IPS-18c (cell line): ENCODE measurements around the gene KIF26B.

ENCODE experiments used
- H3K4me3 ChIP-seq: 2 replicates; pipeline ENCODE4 v1.7.0; 2013; ENCODE audit warnings: low read depth, mild to moderate bottlenecking, low read length, moderate library complexity; ENCODE audit not compliant: insufficient read depth
- H3K9me3 ChIP-seq: one replicate; pipeline ENCODE4 v1.6.1; 2013; ENCODE audit warnings: mild to moderate bottlenecking, low read length, moderate library complexity; ENCODE audit not compliant: control insufficient read depth, insufficient read depth

Gene KIF26B

DNA sequence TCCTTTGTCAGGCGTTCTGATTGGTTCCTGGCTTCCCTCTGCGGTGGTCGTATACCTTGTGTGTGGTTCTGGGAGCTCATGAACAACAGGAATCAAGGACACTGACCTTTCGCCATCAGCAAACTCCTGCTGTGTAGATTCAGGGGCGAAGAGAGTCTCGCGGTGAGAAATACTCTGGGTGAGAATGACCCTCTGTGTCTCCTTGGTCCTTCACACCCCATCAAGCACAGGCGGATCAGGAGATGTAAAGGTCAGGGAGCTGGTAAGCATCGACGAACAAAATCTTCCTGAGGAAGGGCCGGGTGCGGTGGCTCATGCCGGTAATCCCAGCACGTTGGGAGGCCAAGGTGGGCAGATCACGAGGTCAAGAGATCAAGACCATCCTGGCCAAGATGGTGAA, 207.2 kb downstream of the KIF26B start:
- H3K4me3 ChIP-seq = no peak overlapping the region
- H3K9me3 ChIP-seq = no peaks in the 10 kb centered on the region

DNA sequence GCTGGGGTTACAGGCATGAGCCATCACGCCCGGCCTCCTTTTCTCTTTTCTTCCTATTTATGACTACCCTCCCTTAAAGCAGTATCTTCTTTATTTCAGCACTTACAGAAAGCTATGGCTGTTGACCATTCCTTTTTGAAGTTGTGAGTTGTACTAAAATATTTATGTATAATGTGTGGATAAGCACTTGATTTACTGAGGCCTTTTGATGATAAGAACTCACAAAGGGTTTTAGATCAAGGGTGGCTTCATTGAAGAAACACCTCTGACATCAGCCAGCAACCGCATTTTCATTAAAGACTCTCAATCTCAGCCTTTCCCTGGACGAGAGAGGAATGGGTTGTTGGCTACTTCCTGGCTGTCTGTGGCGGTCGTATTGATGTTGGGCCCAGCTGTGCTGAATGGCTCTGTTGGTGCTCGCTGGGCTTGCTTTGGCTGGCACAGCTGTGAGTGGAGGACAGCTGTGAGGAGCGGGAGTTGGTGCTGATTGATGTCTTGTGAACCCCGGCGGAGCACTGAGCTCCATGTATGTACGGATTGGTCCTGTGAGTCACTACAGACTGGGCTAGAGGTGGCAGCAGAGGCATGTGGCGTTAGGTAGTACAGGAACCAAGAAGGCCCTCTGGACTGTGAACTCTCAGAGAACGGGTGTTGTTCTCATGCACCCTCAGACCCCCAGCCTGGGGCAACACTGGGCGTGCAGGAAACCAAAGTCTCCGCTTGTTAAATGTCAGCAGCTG, 208.8 kb downstream of the KIF26B start:
- H3K4me3 ChIP-seq = no peak overlapping the region
- H3K9me3 ChIP-seq = no peaks in the 10 kb centered on the region

DNA sequence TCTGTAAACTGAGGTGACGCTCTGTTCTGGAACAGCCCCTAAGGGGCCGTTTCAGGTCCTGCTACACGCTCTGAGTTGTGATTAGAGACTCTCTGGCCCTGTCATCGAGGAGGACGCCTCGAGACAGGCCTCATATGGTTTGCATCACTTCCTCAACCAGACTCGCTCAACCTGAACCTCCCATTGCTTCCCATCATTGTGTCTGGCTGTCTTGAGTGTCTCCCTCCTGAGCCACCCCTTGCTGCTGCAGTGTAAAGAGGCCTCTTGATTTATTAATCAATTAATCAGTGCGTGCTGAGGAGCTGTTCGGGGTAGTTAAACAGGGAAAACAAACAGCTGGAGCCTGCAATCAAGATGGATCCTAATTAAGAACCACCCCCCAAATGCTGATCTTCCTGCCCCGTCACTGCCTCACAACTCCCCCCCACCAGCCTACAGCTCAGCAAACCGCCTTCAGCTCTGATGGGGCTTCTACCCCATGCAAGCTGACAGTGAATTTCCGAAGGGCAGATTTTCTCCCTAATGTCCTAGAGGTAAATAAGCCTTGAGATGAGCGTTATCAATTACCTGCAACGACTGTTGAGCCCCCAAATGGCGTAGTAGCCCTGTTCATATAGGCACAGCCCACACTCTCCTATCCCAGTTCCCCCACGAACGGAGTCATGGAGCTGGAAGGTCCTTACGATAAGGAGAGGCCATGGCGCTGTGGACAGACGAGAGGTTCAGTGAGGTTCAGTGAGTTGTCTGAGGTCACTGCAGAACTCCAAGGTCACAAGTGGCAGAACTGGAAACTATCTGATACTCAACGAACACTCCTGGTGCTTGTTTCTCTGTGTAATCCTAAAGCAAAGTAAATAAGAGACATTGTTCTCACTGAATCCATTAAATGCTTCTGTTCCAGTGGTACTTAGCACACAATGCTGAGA, 210.6 kb downstream of the KIF26B start:
- H3K4me3 ChIP-seq = no peak overlapping the region
- no peaks in the 10 kb centered on the region for H3K9me3 ChIP-seq

DNA sequence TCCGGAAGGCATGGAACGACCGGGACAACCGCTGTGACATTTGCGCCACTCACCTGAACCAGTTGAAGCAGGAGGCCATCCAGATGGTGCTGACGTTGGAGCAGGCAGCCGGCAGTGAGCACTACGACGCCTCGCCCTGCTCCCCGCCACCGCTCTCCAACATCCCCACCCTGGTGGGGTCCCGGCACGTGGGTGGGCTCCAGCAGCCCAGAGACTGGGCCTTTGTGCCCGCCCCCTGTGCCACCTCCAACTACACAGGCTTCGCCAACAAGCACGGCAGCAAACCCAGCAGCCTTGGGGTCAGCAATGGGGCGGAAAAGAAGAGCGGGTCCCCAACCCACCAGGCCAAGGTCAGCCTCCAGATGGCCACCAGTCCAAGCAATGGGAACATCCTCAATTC, 212.1 kb downstream of the KIF26B start:
- Histone ChIP-seq H3K9me3 (no peaks in the 10 kb centered on the region), H3K4me3 (no peak overlapping the region)

DNA sequence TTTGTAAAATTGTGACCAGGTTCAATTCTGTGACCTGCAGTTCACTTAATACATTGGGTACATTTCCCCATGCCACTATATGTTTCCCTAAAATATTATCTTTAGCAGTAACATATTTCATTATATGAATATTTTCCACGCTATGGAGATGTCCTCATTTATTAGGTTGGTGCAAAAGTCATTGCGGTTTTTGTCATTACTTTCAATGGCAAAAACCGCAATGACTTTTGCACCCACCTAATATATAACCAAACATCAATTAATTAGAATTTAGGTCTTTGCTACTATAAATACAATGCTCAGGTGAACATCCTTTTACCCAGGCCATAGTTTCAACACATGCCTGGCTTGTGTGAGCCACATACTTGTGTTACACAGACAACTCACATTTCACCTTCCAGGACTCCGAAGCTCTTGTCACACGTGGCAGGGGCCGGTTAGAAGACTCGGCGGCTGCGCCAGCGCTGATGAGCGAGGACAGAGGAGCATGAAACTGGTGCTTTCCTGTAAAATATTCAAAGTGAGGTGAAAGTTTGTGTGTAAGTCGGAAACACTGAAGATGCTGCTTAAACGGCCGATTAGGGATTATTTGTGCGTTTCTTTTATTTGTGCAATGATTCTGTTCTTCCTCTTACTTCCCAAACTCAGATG, 215.5 kb downstream of the KIF26B start:
- H3K9me3 ChIP-seq = peaks cover 4% of the 10 kb centered on the region
- H3K4me3 ChIP-seq = no peak overlapping the region

DNA sequence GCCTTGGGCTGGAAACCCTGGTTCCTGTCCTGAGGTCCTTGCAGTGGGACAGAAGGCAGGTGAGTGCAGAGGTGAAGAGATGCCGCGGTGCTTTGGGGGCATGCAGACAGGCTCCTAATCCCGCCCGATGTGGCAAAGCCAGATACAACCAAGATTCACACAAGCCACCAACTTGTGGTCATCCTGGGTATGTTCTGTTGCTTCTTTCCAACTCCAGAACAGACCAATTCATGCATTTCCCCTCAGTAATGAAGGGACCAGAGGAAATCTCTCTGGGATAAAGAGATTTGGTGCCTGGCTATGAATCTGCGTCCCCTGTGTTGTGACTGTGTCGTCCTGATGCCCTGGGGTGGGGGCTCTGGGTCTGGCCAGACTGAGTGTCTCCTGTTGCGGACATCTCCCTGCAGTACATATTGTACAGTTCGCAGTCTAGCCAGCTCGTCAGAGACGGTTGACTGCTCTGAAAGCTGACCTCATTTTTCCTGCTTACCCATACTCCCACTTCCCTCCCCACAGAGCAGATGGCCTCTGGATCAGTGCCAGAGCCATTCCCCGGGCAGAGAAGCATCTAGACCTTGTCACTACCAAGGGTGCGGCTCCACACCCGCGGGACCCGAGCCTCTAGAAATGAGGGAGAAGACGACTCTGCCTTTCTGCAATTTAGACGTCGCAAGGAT, 216.3 kb downstream of the KIF26B start:
- Histone ChIP-seq H3K4me3 (no peak overlapping the region), H3K9me3 (peaks cover 6% of the 10 kb centered on the region)

DNA sequence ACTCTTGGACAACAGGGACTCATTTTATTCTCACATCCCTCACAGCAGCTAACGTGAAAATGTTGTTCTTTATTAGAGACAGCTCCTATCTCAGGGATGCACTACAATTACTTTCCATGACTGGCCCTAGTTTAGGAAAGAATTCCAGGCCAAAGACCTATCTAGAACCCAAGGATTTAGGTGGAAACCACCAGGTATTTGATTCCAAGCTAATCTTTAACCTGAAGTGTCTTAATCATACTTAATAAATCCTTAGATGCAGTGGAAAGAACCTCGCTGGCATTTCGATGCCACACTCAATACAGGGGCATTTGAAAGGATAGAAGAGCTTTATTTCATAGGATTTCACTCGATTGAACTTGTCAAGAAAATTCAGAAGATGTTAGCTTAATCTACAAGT, 218.3 kb downstream of the KIF26B start:
- Histone ChIP-seq H3K9me3 (peaks cover 6% of the 10 kb centered on the region), H3K4me3 (no peak overlapping the region)

DNA sequence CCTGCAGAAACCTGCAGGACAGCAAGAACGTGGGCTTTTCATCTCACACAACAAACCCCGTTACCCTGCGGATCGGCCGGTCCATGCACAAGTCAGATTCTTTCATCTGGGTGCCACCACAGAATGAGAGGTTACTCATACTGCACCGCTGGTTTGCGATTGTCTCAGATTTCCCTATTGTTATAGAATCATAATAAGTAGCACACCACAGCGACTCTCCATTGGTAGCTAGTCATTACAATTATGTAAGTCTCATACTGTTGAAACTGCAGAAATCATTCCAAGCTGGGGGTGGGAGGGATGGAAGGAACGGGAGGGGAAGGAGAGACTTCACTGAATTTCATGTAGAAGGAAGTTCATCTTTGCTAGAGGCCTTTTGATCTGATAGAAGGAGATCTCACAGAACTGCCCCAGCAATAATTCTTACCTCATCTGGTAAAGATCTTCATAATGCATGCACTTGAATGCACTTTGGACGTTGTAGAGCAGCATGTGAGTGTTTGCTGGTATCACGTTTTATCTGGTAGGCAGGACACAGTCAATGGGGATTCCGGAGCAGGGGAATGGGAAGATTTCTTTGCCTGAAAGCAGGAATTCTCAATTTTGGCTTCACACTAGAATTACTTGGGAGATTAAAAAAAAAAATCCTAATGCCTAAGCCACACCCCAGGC, 221.1 kb downstream of the KIF26B start:
- peaks cover 8% of the 10 kb centered on the region for H3K9me3 ChIP-seq
- no peak overlapping the region for H3K4me3 ChIP-seq

DNA sequence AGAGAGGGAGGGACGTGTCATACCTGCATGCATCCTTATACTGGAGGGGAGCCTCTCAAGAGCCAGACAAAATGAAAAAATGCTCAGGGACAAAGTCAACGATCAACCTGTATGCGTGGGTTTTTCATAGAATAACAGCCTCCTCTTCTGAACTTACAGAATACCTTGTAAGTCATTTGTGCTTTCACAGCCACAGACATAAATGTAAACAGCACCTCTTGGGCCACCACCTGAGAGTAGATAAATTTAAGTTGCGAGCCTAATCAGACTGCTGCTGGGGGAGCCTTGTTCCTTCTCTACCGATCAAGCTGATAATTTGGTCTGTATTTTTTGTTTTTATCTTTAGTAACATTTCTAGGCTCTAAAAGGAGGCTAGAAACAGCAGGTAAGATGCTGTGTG, 223.1 kb downstream of the KIF26B start:
- H3K4me3 ChIP-seq = no peak overlapping the region
- H3K9me3 ChIP-seq = peaks cover 6% of the 10 kb centered on the region

DNA sequence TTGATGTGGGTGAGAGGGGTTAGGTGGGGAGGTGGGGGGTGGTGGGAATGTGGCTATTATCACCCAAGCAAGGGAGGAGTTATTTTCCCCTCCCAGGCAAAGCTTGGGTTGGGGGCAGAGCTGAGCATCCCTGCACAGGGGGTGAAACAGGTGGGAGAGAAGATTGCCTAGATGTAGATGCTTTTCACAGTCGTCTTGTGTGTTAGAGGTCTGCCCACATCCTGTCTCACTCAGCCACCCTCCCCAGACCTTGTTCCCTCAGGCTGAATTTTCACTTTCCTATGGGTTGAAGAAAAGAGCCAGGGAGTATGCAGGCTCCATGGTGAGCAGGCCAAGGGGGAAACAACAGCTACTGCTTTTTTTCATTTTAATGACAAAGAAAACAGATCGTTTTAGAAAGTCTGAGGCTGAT, 223.5 kb downstream of the KIF26B start:
- H3K4me3 ChIP-seq = no peak overlapping the region
- peaks cover 6% of the 10 kb centered on the region for H3K9me3 ChIP-seq

DNA sequence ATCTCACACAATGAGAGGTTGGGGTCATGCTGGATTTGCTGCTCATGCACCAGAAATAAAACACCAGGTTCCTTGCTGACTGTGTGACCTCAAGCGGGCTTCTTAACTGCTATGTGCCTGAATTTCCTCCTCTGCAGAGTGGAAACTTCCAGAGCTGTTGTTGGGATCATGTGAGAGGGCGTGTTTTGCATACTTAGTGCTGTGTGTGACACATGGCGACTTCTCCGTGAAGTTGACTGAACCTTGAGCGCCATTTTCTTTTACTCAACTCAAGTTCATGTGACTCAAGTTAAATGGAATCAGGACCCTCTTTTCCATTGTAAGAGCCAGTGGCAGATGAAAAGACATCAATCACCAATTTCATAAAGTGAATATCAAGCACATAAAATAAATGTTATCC, 224.0 kb downstream of the KIF26B start:
- peaks cover 6% of the 10 kb centered on the region for H3K9me3 ChIP-seq
- no peak overlapping the region for H3K4me3 ChIP-seq

DNA sequence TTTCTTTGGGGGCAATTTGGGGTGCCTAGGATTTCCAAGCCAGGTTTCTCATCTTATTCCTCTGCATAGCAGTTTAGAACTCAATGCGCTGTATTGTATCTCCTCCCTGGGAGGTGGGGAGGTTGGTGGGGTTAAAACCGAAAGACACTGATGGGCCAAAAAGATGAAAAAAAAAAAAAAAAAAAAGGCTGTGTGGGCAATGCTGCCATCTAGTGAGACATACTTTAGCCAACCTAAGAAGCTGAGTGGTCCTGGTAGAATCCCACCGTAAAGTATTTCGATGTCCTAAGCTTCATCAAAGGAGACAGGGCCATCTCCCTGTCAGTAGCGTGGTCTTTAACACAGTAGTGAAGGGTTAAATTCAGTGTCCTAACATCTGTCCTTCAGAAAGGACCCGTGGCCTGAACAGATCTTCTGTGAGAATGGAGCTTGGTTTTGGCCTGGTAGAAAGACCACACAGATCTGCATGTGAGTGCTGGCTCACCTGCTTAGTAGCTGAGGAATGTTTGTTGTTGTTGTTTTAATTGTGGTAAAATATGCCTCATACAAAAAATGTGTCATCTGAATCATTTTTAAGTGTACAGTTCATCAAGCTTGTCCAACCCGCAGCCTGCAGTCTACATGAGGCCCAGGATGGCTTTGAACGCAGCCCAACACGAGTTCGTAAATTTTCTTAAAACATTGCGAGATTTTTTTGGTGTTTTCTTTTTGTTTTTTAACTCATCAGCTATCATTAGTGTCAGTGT, 226.2 kb downstream of the KIF26B start:
- peaks cover 4% of the 10 kb centered on the region for H3K9me3 ChIP-seq
- no peak overlapping the region for H3K4me3 ChIP-seq

DNA sequence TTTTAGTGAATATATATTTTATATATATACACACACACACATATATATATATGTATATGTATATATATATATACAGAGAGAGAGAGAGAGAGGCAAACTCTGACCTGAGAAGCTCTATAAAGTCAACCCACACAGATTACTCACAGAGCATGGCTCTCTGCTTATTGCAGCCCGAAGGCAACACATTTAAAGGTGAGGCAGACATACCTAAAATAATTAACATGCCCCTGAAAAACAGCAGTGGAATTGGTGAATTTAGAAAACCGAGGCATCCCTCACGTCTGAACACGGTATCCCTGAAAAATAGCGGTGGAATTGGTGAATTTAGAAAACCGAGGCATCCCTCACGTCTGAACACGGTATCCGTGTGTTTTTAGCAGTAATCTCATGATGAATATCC, 228.2 kb downstream of the KIF26B start:
- Histone ChIP-seq H3K9me3 (peaks cover 3% of the 10 kb centered on the region), H3K4me3 (no peak overlapping the region)

DNA sequence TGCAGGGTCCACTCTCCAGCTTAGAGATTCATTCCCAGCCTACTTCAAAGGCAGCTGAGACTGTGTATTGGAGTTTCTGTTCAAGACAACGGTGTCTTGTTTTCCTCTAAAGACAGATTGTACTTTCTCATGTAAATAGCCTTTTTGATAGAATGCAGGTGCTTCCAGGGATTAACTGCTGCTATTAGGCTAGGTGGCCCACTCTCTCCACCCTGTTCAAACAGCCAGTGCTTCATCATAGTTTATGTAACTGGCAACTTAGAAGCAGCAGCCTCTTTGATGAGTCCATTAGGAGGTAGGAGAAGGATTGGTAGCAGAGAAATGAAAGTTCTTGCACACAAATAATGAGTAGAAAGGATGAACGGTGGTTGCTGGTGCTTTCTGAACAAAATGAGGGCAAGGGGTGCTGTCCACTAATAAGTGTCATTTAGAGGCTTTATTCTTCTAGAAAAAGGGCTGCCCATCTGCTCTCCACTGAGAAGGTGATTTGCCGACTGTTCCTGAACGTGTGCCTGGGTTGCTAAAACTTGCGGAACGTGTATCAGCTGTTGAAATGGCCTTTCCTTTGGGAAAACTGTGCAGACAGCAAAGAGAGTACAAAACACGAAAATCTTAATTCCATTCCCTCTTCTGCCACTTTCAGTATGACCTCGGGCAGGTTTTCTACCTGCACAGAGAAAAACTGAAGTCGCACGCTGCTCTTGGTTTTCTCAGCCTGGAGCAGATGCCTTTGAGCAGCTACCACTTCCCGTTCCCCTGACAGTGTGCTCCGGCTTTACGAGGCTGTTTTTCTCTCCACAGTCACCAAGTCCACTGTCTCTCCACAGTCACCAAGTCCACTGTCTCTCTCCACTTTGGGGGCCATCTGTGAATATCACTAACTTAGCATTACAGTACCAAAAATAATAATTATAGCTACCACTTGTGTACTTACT, 228.9 kb downstream of the KIF26B start:
- H3K4me3 ChIP-seq = no peak overlapping the region
- H3K9me3 ChIP-seq = peaks cover 3% of the 10 kb centered on the region

DNA sequence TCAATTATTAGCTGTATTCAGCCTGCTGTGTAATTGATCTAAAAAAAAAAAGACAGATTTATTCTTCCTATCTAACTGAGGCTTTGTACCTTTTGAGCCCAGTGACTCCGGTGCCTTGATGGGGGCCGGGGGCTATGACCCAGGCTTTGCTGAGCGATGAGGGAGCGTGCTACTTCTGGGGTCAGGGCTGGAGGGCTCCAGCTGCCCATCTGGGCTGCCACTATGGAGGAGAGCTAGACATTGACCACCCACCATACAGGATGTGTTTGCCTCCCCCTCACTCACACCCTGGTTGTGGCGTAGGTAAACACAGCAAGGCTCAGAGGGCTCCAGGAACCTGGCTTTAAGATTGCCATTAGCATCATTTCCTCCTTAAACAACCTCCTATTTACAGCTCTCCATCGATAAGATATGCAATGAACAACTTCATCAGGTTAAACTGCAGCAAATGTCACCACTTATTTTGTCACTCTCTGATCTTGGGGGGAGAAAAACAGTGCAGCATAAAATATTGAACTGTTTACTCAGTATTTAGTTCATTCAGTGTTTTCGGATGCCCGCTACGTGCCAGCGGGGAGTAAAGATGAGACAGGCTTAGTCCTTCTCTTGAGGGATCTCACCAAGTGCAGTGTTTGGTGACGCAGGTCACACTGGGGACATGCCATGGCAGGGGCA, 231.6 kb downstream of the KIF26B start:
- no peaks in the 10 kb centered on the region for H3K9me3 ChIP-seq
- no peak overlapping the region for H3K4me3 ChIP-seq
